ENCODE measurements around the gene PSAT1.

GRCh38 chr9:78267889-78268288 is 29.0 kb upstream of the PSAT1 start:
- TF ChIP-seq CTCF (conservative IDR thresholded peaks at IDR 0.05), result no peak
- TF ChIP-seq ZFX (IDR thresholded peaks at IDR 0.05), result no peak

All from C4-2B (cell line).